ENCODE results near the gene ADGRV1. TPM values are rescaled to one million over a fixed set of nuclear protein-coding genes. Genes with fewer than 3 reads are reported as not detected.

Gene ADGRV1
- total RNA-seq, 2 donors from 2014 or later = 0.44 to 0.52 TPM

DNA sequence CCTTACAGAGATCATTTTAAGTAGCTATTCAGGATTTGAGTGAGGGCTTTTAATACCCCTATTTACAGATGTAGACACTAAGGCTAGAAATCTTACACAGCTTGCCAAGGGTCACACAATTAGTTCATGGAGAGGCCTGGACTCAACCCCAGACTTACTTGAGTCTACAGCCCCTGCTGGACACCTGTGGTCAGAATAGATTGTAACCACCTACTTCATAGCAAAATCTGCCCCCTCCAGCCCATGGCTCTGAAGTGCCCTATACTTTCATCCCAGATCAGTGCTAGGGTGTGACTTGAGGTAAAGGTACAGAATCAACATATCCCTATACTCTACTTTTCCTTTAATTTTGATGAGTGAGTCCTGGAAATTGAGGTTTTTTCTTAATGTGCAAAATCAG, 291.3 kb downstream of the ADGRV1 start:
- no peaks in the 10 kb centered on the region for H3K9me3 ChIP-seq (ENCODE audit: control insufficient read depth, low read length, poor library complexity, severe bottlenecking)
- Mint-ChIP-seq H3K27me3 (peaks cover 10% of the 10 kb centered on the region), H3K27ac (no peak overlapping the region), H3K4me3 (no peak overlapping the region), H3K36me3 (ENCODE audit: low read depth) (peaks cover 5% of the 10 kb centered on the region), H3K4me1 (no peaks in the 10 kb centered on the region)
- DNase-seq (no peak), ATAC-seq (no peak)

DNA sequence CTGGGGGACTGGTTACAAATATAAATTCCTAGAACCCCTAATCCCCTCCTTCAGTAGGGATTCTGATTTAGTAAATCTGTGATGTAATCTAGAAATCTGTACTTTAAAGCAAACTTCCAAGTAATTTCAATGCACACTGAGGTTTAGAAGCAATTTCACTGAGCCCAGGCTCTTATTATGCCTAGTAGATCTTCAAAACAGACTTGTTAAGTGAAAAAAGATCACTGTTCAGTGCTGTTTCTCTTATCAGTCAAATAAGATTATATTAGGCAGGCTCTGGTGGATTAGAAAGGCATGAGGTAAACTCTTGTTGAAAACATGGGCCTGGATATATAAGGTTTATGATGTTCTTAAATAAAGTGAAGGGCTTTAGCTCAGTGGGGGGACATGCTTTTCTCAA, 293.9 kb downstream of the ADGRV1 start:
- H3K9me3 ChIP-seq (ENCODE audit: control insufficient read depth, low read length, poor library complexity, severe bottlenecking) = no peaks in the 10 kb centered on the region
- no peak overlapping the region for H3K27ac Mint-ChIP-seq
- H3K4me3 Mint-ChIP-seq = no peak overlapping the region
- DNase-seq = no peak
- H3K36me3 Mint-ChIP-seq (ENCODE audit: low read depth) = no peaks in the 10 kb centered on the region
- H3K27me3 Mint-ChIP-seq = no peaks in the 10 kb centered on the region
- no peak for ATAC-seq
- H3K4me1 Mint-ChIP-seq = peaks cover 2% of the 10 kb centered on the region

DNA sequence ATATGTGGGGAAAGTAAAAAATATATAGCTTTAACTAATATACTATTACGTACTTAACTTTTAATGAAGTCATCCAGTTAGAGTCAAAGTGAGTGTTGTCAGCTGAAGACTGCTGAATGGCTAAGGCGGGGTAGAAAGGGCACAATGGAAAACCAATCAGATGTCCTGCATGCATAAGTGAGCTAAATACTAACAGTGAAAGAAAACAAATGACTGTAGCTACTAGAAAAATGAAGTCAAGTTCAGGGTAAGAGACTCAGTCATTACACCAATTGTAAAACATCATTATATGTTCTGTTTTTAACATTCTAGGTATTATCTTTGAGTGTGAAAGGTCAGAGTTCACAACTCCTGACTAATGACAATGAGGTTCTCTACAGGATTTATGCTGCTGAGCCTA, 295.2 kb downstream of the ADGRV1 start:
- no peak for ATAC-seq
- no peak for DNase-seq
- H3K27ac Mint-ChIP-seq = no peak overlapping the region
- no peak overlapping the region for H3K4me3 Mint-ChIP-seq
- no peaks in the 10 kb centered on the region for H3K9me3 ChIP-seq (ENCODE audit: control insufficient read depth, low read length, poor library complexity, severe bottlenecking)
- H3K36me3 Mint-ChIP-seq (ENCODE audit: low read depth) = no peaks in the 10 kb centered on the region
- H3K27me3 Mint-ChIP-seq = no peaks in the 10 kb centered on the region
- H3K4me1 Mint-ChIP-seq = peaks cover 2% of the 10 kb centered on the region

DNA sequence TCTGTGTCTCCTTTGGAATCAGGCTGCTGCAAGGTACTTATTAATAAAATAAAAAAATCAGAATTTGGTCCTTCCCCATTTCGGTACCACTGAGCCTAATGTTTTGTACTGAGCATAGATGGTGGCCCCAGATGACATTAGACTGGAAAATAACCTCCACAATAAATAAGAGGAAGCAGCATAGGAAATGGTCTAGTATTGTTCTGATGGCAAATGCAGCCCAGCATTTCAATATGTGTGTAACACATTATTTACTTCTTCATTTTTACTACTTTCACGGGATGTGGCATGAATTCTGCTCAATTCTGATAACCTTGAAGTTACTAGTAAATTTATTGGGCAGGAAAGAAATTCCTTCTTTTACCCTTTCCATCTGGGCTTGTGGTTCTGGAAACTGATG, 295.6 kb downstream of the ADGRV1 start:
- H3K27ac Mint-ChIP-seq = no peak overlapping the region
- H3K27me3 Mint-ChIP-seq = no peaks in the 10 kb centered on the region
- no peak for ATAC-seq

DNA sequence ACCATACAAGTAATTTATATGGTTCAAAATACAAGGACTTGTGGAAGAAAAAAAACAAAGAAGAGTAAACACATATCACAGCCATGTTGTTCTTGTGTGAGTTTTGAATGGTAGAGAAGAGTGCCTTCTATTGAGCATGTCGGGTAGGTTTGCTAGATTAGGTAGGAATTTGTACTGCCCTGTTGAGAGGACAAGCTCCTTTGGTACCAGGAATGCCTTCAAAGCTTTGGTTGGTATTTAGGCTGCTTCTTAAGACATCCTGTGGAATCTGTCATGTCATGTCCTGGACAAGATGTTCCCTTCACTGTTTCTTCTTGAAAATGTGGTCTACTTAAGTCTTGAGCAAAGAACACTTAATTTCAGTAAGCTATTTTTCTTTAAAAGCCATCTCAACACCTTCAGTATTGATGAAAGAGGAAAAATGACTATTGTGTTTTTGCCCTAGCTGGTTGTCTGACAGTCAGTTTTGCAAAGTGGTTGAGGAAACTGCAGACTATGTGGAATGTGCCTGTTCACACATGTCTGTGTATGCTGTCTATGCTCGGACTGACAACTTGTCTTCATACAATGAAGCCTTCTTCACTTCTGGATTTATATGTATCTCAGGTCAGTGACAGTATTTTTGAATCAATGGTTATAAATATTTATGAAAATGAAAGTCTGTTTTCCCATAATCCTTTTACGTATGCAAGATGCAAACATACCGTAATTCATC, 296.9 kb downstream of the ADGRV1 start:
- Mint-ChIP-seq H3K4me1 (peaks cover 2% of the 10 kb centered on the region), H3K36me3 (ENCODE audit: low read depth) (no peaks in the 10 kb centered on the region), H3K27me3 (no peaks in the 10 kb centered on the region), H3K27ac (no peak overlapping the region), H3K4me3 (no peak overlapping the region)
- H3K9me3 ChIP-seq (ENCODE audit: control insufficient read depth, low read length, poor library complexity, severe bottlenecking) = no peaks in the 10 kb centered on the region
- DNase-seq = no peak
- ATAC-seq = no peak

More for the DNA sequence above, 295.6 kb downstream of the ADGRV1 start:
- DNase-seq = no peak
- Mint-ChIP-seq H3K4me3 (no peak overlapping the region), H3K36me3 (ENCODE audit: low read depth) (no peaks in the 10 kb centered on the region), H3K4me1 (peaks cover 2% of the 10 kb centered on the region)
- no peaks in the 10 kb centered on the region for H3K9me3 ChIP-seq (ENCODE audit: control insufficient read depth, low read length, poor library complexity, severe bottlenecking)

DNA sequence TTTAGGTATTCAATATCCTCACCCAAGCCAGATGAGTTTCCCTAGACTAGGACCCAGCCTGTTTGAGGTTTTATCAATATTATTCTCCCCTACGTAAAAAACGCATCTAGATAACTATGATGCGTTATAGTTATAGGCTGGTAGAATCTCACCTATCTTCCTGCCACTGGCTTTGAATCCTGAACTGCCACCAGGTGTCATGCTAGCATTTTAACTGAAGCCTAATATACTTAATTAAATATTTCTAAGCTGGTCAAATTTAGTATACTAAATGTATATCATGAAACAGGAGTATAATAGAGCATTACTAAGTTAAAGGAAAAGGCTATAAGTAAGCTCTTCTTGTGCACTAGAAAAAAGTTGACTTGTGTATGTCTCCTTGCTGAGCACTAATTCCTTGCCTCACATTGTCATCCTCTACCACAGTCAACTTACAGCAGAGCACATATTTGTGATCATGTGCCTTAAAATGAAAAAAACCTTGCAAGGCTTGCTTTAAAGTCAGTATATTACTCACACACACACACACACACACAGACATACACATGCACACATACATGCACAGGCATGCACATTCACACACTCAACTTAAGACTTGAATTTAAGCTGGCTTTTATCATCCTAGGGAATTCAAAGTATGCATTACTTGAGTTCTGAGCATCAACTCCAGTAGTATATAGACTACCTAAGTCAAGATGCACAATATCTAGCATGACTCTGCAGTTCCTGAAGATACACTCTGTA, 303.4 kb downstream of the ADGRV1 start:
- ATAC-seq (no peak), DNase-seq (no peak)
- no peak overlapping the region for H3K4me3 Mint-ChIP-seq
- H3K27ac Mint-ChIP-seq = no peak overlapping the region
- H3K4me1 Mint-ChIP-seq = no peaks in the 10 kb centered on the region
- no peaks in the 10 kb centered on the region for H3K9me3 ChIP-seq (ENCODE audit: control insufficient read depth, low read length, poor library complexity, severe bottlenecking)
- H3K36me3 Mint-ChIP-seq (ENCODE audit: low read depth) = no peaks in the 10 kb centered on the region
- H3K27me3 Mint-ChIP-seq = peaks cover 4% of the 10 kb centered on the region

DNA sequence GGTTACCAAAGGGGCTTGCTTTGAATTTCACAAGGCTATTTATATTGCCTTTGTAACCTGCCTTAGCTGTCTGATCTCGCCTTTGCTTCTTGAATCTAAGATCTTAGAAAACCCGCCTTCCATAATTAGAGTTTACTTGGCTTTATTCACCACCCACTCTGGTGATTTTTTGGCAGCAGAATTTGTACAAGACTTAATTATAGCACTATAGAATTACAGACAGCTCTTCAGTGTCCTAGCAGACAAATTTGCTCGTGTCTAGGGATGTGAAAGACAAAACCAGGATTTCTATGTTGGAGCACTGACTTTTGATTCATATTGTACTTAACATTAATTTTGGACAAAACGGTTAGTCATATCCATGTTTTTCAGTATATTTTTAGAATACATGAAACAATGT, 306.6 kb downstream of the ADGRV1 start:
- ATAC-seq = no peak
- no peak for DNase-seq
- no peak overlapping the region for H3K27ac Mint-ChIP-seq
- no peak overlapping the region for H3K4me3 Mint-ChIP-seq
- H3K9me3 ChIP-seq (ENCODE audit: control insufficient read depth, low read length, poor library complexity, severe bottlenecking) = no peaks in the 10 kb centered on the region
- peaks cover 27% of the 10 kb centered on the region for H3K27me3 Mint-ChIP-seq
- H3K4me1 Mint-ChIP-seq = peaks cover 1% of the 10 kb centered on the region
- H3K36me3 Mint-ChIP-seq (ENCODE audit: low read depth) = no peaks in the 10 kb centered on the region

DNA sequence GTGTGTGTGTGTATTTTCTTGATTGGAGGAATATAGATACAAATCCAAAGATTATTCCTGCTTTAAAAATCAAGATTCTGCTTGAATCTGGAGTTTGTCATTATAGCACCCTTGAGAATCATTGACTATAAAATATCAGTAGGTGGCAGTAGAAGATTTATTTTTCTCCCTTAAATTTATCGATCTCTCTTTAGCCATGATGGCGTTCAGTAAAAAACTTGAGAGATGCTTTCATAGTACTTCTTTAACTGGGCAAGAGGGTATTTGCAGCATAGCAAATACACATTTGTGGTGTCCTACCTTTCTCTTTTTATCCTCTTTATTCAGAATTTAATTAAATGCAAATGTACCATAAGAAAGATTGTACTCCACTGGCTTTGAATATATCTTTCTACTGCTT, 307.7 kb downstream of the ADGRV1 start:
- Mint-ChIP-seq H3K27me3 (peaks cover 31% of the 10 kb centered on the region), H3K4me1 (peaks cover 3% of the 10 kb centered on the region), H3K27ac (no peak overlapping the region), H3K36me3 (ENCODE audit: low read depth) (no peaks in the 10 kb centered on the region), H3K4me3 (no peak overlapping the region)
- ATAC-seq (peak; percentile 57), DNase-seq (no peak)
- no peaks in the 10 kb centered on the region for H3K9me3 ChIP-seq (ENCODE audit: control insufficient read depth, low read length, poor library complexity, severe bottlenecking)

DNA sequence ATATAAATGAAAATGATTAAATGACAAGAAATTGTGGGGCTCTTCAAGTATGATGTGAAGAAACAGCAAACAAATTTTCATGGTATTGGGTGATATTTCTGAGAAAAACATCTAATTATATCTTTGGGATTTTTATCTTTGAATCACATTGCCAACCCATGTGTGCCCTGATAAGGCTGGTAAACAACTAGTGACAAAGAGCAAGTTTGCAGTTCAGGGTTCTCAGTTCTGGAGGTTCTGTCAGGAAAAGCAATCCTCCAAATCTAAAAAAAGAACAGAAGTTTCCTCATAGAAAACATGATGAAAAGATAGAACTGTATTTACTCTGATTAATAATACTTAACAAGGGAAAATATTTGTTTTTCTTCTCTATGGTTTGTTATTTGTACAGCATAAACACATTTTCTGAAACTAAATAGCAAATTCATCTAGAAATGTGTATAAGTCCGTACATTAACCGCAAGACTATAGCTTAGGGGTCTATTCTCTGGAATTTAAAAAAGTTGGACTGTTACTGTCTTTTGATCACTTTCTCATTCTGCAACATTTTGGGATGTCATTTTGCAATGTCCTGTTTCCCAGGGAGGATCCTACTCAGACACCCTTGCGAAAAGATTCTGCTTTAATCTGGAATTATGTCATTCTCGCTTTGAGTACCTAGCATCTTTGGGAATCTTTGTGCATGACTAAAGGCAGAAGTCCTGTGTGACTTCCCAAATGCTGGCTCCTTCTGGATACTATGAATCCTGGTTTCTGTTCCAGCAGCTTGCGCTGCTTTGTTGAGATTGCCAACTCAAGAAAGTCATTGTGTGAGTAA, 308.5 kb downstream of the ADGRV1 start:
- Mint-ChIP-seq H3K4me1 (peaks cover 3% of the 10 kb centered on the region), H3K27me3 (peaks cover 39% of the 10 kb centered on the region), H3K4me3 (no peak overlapping the region), H3K36me3 (ENCODE audit: low read depth) (no peaks in the 10 kb centered on the region), H3K27ac (no peak overlapping the region)
- ATAC-seq (no peak), DNase-seq (no peak)
- H3K9me3 ChIP-seq (ENCODE audit: control insufficient read depth, low read length, poor library complexity, severe bottlenecking) = no peaks in the 10 kb centered on the region

DNA sequence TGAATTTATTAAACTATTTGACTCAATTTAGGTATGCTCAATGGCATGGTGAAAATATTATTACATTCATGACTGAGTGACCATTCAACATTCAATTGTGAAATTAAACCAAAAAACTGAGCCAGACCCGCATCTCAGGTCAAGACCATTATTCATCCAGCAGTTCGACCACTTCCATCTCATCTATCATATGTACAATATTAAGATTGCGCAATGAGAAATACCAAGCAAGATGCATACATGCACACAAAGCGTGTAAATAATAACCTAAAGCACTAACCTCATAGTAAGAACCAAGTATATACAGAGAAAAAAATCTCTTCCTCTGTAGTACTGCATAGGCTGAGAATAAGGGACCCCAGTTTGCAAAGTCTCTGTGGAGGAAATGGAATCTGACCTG, 310.2 kb downstream of the ADGRV1 start:
- DNase-seq = no peak
- Mint-ChIP-seq H3K27ac (no peak overlapping the region), H3K4me3 (no peak overlapping the region), H3K27me3 (peaks cover 39% of the 10 kb centered on the region), H3K36me3 (ENCODE audit: low read depth) (peaks cover 1% of the 10 kb centered on the region), H3K4me1 (peaks cover 5% of the 10 kb centered on the region)
- H3K9me3 ChIP-seq (ENCODE audit: control insufficient read depth, low read length, poor library complexity, severe bottlenecking) = no peaks in the 10 kb centered on the region
- ATAC-seq = no peak

DNA sequence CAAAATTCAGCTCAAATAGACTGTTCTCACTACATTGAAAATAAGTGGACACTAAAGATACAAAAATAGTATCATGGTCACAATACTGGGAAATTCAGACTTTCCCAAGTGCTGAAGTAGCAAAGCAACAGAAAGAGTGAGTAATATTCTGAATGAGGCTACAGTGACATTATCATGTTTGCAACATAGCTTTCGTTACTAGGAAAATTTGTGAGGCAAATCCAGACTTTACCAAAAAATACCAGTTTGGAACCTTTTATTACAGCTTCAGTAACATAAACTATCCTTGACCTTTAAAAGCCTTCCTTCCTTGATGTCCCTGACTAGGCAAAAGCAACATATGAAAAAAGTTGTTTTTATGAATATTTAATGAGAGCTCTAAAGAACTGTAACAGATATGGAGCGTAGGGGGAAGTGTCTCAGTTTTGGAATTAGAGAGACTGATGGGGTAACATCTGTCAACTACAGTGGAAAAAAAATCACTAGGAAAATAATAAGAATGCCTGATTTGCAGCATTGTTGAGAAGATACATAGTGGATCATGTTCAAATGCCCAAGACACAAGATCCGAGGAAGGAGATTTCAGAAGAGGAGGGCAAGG, 312.9 kb downstream of the ADGRV1 start:
- ATAC-seq = no peak

DNA sequence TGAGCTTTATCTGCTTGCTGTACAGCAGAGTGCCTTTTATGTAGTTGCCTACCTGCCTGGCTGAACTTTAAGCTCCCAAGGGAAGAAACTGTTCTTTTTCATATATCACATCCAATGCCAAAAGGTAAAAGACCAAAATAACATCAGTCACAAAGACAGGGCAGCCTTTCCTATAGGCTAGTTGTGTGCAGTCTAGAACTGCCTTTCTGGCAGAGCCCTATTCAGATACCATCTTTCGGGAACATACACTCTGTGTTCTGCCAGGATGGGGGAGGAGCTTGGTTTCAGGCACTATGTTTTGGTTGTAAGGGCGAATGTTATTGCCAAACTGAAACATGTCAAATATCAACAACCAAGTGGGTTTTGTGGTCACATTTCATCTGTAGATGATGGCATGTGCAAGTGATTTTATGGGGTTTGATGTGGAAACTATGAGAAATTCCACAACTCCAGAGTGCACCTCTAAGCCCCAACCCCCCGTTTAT, 314.5 kb downstream of the ADGRV1 start:
- H3K27ac Mint-ChIP-seq = no peak overlapping the region
- peaks cover 58% of the 10 kb centered on the region for H3K27me3 Mint-ChIP-seq
- H3K36me3 Mint-ChIP-seq (ENCODE audit: low read depth) = peaks cover 8% of the 10 kb centered on the region
- peaks cover 13% of the 10 kb centered on the region for H3K4me1 Mint-ChIP-seq
- no peak overlapping the region for H3K4me3 Mint-ChIP-seq
- ATAC-seq (no peak), DNase-seq (no peak)
- no peaks in the 10 kb centered on the region for H3K9me3 ChIP-seq (ENCODE audit: control insufficient read depth, low read length, poor library complexity, severe bottlenecking)

More for the DNA sequence above, 312.9 kb downstream of the ADGRV1 start:
- DNase-seq = no peak
- H3K9me3 ChIP-seq (ENCODE audit: control insufficient read depth, low read length, poor library complexity, severe bottlenecking) = no peaks in the 10 kb centered on the region
- Mint-ChIP-seq H3K27ac (no peak overlapping the region), H3K4me1 (peaks cover 13% of the 10 kb centered on the region), H3K27me3 (peaks cover 50% of the 10 kb centered on the region), H3K36me3 (ENCODE audit: low read depth) (peaks cover 4% of the 10 kb centered on the region), H3K4me3 (no peak overlapping the region)

DNA sequence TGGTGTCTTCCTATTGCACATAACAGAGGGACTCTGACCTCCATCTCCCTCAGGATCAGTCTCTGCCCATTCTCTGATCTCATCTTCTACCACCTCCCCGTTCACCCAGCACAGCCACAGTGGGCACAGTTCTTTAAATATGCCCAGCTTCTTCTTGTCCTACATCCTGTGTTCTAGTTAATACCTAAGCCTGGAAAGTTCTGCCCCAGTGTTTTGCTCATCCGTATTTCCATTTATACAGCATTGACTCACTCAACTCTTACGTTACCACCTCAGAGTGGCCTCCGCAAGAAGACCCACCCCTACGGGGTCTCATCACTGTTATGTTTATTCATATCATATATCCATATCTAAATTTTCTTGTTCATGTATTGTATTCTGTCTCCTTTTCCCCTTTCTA, 315.5 kb downstream of the ADGRV1 start:
- peak overlapping the region; percentile 46 for H3K4me3 Mint-ChIP-seq
- no peak for DNase-seq

More for the DNA sequence above, 315.5 kb downstream of the ADGRV1 start:
- no peak for ATAC-seq
- Mint-ChIP-seq H3K27me3 (peaks cover 62% of the 10 kb centered on the region), H3K27ac (no peak overlapping the region), H3K4me1 (peaks cover 13% of the 10 kb centered on the region), H3K36me3 (ENCODE audit: low read depth) (peaks cover 8% of the 10 kb centered on the region)
- H3K9me3 ChIP-seq (ENCODE audit: control insufficient read depth, low read length, poor library complexity, severe bottlenecking) = no peaks in the 10 kb centered on the region

Data from T-helper 17 cell (primary cell).